ENCODE results near the gene AFAP1L1.
"Not testable (repeated sequence)": the region's sequence is repeated elsewhere in the genome, so short reads cannot be mapped to it uniquely, and the experiment has no call there.

Gene AFAP1L1

DNA sequence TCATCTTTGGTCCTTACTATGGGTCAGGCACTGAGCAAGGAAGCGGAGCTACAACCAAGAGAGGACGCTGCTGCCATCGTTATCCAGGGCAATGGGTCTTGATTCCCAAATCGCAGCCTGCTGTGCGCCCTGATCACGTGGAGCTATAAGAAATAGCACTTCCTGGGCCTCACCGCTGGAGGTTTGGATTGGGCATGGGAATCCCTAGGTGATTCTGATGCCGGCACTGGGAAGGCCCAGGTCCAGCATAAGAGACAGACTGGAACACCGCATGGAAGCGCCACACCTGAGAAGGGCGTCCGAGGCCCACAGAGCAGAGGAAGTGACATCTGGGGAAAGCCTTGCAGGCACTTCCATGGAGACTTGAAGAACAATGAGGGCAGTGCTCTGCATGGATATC, 104.4 kb downstream of the AFAP1L1 start:
- DNase-seq, result no peak

DNA sequence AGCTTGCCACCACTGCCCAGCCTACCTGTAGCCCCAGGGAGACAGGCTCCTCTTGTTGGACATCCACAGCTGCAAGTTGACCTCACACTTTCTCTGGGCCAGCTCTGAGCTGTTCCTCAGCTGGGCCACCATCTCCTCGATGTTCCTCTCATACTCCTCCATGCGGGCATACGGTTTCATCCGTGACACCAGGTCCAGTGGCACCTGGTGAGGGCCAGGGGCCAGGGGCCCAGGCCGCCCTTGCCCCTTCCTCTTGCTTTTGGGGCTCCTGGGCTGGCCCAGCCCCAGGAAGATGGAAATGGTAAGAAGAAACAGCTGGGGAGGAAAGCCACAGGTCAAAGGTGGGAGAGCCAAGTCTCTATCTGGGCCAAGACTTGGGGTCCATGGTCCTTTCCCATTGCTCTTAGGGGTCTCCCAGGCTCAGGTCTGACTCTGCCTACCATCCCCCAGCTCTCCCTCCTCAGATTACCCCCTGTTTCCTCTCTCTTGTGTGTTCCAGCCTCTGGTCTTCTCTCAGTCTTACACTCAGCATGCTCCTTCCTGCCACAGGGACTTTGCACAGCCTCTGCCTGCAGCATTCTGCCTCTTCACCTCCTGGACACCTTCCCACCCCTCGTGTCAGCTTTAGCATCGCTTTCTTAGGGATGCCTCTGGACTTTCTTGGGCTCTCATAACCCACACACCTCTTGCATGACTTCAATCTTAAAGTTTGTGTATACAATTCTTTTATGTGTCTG, 105.2 kb downstream of the AFAP1L1 start:
- DNase-seq, result no peak

DNA sequence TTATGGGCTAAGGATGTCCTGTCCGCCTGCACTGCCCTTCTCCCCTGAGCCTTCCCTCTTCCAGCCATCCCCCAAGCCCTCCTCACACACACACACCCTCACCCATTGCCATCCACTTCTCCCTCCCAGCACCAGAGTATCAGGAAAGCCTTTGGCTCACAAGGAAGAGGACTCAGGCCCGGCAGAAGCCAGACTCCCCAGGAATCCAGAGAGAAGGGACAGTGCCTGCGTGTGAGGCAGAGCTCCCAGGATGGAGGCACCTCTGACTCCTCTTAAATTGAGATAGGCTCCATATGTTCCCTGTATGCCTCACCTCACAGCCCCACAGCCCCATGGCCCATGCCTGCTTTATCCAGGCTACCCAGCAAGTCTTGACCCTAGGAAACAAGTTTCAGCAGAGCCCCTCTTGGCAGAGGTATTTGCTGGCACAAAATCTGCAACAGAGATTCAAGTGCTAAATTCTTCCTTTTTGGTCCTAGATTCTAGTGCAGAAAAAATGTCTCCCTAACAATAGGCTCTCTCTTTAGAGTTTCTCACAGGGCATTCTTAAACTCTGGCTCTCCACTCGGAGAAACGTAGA, 106.7 kb downstream of the AFAP1L1 start:
- no peak for DNase-seq

DNA sequence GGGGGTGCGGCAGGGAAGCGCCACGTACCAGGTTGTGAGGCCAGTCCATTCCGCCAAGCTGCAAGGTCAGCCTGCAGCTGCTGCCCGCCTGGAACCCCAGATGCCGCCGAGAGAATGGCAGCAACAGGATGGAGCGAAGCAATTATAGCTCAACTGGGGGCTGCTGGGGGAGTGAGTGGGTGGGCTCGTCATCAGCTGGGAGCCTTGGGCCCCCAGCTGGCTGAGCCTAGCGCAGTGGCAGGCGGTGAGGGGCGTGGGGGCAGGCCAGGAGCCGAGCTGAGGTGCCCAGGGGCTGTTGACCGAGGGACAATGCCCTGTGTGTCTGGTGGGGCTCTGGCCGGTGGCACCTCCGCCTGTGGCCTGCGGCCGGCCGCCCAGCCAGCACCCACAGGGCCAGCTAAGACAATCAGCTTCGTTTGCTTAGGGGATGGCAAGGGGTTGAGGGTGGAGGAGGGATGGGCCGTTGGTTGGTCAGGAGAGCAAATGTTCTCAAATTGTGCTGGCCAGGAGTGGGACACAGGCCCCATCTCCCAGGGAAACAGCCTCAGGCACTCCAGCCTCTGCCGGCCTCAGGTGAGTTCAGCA, 107.6 kb downstream of the AFAP1L1 start, which contains the start of gene IL17B:
TSS of gene IL17B (minus strand) at position 116 of the 585 bp plus-strand sequence. CDS start at position 49, 67 bp downstream.
- DNase-seq, result no peak

DNA sequence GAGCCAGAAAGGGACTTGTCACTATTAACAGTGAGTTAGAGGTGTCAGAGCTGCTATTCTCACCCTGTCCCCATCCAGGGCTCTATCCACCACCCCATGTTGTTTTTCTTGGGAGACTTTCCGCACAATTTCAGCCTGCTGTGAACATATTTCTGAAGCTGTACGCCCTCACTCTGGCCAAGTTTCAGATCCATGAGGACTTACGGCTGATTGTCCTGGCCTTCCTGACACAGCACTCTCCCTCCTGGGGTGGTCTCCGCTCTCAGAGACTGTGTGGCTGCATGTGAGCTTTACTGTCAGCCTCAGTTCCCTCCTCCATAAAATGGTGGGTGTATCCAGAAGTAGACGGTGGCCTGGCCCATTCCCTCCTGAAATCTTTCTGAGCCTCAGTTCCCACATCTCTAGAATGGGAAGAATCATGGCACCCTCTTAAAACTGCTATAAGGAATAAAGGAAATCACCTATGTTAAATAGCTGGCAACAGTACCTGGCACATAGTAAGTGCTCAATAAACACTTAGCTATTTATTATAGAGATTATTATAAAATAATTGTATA, 108.2 kb downstream of the AFAP1L1 start:
- DNase-seq, result no peak

DNA sequence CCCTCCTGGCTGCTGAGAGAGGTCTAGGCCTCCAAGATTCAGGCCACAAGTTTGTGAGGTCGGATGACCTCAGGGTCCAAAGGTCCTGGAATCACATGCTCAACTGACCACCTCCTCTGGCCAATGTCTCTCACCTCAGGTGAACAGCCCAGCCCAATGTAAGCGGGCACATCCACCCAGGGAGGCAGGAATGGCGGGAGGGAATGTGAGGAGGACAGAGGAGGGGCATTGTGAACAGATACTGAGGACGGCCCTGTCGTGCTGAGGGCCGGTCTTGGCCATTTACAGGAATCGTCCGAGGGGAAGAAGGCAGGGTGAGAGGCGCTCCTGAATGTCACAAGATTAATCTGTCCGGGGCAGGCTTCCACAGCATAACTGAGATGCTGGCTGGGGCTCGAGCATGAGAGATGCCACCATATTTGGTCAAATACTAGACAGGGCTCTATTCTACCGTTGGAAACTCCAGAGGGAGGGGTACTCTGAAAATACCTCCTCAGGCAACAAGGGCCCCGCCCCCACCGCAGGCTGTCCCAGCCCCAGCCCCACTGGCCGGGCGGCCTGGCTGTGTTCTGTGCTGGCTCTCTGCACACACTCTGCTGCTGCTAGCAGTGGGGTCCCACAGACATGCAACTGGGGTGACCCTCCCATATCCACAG, 108.9 kb downstream of the AFAP1L1 start:
- DNase-seq, result no peak

DNA sequence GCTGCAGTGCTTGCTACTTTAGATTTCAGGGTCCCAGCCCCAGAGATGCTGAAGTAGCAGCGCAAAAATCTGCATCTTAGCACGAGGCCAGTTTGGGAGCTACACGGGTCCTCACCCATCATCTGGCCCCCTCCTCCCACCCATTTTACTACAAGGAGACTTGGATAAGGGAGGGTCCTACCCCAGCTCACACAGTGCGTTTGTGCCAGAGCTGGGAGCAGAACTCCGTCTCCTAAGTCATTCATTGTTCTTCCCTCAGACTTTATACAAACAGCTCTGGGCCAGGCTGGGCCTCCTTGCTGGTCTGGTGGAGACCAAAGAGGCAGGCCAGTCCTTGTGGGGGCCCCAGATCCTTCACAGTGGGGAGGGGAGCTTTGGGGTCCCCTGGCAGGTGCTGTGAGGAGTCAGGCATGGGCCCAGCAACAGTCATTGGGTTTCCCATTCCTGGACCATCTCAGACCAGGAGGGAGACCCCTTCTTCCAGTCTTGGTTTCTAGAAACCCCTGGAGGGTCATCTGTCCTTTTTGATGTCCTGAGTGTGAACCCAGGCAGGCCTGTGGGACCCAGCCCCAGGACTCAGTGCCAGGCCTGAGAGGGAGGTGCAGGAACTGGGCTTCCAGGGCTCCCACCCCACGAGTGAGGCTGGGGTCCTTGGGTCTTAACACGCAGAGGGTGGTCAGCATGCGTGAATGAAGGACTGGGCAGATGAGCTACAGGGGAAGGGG, 109.8 kb downstream of the AFAP1L1 start:
- no peak for DNase-seq

DNA sequence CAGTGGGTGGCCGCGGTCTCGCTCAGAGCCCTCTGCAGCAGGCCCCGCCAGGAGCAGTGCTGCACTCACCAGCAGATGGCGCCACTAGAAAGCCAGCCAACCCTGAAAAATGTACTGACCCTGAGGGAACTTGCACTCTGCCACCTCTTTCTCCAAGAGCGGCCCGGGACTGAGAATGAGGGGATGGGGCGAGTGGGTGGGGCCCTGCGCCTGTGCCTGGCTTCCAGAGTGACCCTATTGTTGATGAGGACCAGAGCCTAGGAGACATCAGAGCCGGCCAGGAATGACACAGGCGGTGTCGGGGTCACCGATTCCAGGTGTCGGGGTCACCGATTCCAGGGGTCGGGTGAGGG, 110.3 kb downstream of the AFAP1L1 start:
- peak in 1 of 2 experiments; percentile 63 for DNase-seq

DNA sequence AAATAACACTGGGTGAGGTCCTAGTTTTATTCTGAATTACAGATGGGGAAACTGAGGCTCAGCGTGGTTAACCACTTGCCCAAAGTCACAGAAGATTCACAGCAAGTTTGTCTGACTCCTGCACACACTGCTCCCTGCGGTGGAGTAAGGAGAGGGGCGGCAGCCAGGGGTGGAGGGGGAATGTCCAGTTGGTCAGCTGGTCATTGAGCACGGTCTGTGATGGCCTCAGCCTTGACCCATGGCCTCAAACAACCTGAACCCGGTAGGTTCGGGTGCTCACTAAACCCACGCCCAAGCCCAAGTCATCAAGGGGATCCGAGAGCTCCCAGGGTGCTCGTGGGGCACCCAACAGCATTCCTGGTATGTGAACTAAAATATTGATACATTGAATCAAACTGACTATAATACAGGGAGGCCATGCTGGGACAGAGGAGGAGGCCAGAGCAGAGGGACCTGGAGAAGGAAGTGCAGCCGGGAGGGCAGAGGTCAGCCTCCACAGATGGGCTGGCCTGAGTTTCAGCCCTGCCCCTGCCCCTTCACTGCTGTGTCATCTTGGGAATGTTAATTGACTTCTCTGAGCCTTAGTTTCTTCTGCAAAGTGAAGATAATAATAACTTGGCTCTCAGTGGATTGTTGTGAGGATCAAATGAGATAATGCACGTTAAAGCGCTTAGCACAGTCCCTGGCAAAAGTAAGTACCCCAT, 111.0 kb downstream of the AFAP1L1 start:
- DNase-seq, result no peak

DNA sequence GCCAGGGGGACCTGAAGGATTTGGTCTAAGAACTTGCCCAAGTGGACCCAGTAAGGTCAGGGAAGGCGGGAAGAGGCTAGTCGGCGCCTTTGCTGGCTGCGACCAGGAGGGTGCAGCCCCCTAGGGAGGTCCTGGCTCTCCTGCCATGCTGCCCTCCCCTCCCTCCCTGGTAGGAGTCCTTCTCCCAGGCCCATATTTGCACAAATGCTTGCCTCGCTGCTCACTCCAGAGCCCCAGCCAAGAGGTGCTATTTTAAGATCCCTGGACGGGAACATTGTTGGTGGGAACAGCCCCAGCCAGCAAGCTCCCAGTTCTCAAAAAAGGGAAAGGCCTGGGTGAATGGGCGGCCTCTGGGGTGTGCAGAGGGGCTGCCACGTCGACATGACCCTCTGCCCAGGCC, 111.7 kb downstream of the AFAP1L1 start:
- no peak for DNase-seq

DNA sequence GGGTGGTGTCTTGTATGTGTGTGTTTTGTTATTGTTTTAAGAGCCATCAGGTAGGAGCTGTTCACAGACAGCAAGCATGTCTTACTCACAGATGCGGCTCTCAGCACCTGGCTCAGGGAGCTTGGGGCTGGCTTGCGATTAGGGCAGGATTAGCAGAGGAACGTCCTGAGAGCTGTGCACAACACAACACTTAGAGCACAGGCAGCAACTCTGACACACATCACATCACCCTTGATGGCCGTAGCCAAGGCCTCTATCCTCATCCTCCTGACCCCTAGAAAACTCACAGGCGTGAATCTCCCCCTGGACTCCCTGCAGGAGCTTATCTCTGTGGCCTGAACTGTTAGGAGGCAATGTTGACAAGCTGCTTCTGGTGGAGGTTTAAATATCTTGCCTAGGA, 114.5 kb downstream of the AFAP1L1 start:
- DNase-seq, result no peak

DNA sequence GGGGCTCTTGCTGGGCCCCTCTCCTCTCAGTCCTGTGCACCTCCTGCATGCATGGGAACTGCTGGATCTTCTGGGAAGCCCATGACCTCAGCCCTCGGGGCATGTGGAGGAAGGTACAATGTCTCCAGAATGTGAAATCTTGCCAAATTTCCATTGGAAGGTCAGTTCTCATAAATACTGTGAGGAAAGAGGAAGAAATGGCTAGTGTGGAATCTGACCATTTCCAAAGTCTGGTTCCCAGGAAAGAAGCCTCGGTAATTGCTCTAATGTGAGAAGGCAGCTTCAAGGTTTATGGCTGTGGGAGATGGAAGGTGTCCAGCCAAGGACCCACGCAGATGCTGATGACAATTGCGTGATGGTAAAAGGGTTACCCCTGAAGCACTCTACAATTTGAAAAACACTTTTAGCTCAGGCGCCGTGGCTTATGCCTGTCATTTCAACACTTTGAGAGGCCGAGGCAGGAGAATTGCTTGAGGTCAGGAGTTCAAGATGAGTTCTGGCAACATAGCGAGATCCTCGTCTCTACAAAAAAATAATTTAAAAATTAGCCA, 115.5 kb downstream of the AFAP1L1 start:
- DNase-seq, result no peak

DNA sequence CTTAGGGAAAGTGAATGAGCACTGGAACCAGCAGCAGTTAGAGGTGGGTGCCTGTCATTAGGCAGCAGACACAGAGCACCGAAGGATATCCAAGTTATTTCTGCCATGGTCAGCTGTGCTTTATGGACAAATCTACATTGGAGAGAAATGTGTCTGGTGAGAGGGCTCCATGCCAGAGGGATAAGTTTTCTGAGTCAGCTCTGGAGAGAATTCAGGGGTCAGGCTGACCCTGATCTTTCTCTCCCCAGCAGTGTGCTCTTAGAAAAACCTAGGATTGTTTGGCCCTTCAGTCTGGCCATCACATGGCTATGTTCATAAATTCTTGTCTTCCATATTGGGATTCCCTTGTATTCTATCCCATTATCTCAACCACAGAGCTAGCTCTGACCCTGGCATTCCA, 116.3 kb downstream of the AFAP1L1 start:
- DNase-seq, result no peak

DNA sequence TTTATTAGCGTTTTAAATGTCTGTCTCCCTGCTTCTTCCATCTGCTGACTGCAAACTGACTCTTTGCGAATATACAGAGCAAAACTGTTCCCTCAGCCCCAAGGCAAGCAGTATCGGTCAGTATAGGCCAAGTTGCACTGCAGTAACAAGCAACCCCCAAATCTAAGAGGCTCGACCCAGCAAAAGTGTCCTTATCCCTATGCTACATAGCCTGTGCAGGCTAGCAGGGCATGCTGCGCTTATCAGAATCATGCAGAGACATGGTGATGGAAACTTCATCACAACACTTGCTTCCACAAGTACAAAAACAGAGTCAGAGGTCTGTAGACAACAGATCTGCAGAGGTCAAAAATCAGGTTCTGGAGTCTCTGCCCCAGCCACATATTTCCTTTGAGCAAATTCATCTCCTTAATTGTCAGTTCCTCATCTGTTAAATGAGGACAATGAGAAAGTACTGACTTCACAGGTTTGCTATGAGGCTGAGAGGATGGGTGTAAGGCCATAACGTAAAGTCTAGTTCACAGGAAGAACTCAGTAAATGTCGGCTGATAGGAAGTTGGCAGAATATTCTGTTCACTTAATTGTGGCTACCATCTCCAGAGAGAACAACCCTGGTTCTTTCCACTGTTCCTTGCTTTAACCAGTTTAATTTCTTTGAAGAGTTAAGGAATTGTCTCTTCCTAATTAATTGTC, 117.0 kb downstream of the AFAP1L1 start:
- no peak for DNase-seq

DNA sequence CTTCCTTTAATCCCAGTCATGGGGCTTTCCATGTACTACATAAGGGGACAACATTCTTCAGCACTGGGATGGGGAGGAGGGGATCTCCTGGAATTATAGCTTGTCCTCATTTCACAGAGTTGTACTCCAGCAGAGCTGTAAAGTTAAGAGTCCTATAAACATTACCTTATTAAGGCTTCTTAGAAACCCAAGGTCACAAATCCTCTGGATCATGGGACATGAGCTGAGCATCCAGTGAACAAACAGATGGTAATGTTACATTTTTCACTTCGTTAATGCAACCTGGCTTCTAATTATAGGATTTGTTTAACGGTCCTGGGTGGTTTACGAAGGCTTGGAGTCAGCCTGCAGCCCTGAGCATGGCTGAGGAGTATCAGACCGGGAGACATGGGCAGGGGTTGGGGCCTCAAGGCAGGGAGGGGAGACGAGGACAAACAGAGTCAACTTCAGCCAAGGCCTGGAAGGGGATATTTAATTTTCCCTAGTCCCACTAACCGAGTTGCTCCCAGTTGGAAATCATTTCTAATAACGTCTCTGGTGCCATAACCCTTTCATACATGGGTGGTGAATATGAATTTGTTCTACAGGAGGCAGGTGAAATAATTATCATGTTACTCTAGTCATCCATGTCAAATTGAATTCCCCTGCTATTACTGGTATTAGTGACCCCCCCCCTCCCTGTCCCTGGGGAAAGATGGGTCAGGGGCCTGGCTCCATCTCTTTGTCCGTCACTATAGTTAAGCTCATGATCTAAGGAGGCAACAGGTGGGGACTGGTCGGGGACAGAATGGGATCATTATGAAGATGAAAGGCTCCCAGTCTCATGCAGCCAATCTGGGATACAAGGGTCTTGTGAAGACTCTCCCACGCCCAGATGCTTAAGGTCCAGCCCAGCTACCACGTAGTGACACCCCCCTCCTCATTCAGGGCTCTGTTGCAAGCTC, 118.2 kb downstream of the AFAP1L1 start:
- DNase-seq, result no peak

DNA sequence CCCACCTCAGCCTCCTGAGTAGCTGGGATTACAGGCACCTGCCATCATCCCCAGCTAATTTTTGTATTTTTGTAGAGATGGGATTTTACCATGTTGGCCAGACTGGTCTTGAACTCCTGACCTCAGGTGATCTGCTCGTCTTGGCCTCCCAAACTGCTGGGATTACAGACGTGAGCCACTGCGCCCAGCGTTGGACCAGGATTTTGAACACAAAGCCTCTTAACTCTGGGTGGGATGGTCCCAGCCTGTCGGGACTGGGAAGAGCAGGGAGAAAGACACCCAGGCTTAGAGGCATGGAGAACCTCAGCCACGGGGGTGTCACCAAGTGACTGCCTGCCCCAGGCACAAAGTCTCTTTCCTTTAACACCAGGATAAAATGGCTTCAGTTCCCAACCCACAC, 119.4 kb downstream of the AFAP1L1 start:
- not testable (repeated sequence) for DNase-seq

All from NCI-H446 (cell line).